ENCODE data around the gene CTNNA2. TPM values are rescaled to one million over a fixed set of nuclear protein-coding genes. Genes with fewer than 3 reads are reported as not detected.

Gene CTNNA2
- total RNA-seq, 1 experiment from 2014 or later = 2.6 TPM

DNA sequence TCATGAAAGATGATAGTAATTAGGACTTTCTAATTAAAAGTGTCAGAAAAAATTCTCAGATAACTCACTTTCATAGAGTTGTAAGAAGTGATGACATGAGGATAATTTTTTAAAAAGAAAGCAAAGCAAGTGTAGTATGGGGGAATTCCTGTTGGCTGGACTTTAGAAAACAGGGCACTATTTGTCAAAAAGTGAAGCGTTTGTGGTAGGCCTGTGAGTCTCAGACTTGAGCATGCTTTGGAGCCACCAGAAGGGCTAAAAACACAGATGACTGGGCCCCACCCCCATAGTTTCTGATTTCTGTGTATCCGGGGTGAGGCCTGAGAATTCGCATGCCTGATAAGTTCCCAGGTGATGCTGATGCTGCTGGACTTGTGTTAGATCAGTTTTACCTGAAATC lies 1014.3 kb downstream of the CTNNA2 start:
- H3K27me3 ChIP-seq (ENCODE audit: control insufficient read depth, insufficient read depth, low read length) = no peaks in the 10 kb centered on the region
- no peak overlapping the region for H3K4me3 ChIP-seq (ENCODE audit: insufficient read depth, low read depth, low read length)
- no peak for DNase-seq
- H3K36me3 ChIP-seq (replicated peaks; ENCODE audit: control insufficient read depth, insufficient read depth, low read length) = no peaks in the 10 kb centered on the region

DNA sequence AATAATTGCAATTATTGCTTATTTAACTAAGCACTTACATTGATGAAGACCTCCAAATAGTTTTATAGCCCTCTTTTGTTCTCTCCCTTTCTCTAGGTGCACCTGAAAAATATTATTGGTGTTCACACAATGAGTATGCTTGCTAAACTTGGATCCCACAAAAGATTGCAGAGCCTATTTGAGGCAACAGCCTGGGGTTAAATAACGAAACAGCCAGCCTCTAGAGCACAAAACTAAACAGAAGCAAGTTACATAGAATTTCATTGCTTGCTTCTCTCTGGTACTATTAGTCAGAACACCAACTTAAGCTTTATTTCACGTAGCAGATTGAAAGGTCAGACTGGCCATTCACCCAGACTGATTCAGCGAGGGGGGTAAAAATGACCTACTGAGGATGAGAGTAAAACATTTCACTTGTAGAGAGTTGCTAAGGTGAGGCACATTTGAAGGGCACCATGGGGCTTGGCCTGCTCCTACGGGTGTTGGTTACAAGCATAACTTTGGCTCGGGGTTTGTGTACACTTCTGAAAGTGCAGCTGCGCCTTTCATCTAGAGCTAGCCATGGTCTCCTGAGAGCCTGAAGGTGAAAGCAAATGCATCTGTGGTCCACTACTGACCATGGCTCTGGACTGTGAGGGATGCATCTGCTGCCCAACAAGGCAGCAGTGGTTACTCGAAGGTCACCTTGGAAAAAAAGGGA lies 1016.8 kb downstream of the CTNNA2 start:
- no peak for DNase-seq
- H3K36me3 ChIP-seq (replicated peaks; ENCODE audit: control insufficient read depth, insufficient read depth, low read length) = no peaks in the 10 kb centered on the region

DNA sequence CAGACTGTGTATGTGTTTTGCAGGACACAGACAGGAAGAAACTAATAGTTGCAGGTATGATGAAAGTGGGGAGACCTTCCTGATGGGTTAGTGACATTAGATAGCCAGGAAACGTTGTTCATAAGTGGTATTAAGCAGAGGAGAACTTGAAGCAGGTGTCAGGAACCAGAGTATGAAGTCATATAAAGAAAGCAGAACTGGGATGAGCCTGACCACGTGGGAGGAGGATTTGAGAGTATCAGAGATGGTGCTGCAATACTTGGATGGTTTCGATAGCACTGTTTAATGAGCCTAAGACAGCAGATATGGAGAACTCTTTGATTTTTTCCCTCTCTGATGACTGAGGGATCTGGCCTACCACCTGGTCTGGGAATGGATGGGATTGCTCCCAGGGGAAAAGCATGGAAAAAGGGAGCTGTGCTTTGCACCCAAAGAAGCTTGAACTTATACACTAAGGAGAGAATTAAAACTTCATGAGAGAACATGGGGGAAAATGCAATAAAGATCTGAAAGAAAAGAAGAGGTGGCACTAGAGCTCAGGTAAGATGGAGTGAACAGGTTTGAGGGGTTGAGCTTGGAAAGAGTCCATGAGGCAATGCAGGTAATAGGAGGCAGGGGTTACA lies 1017.7 kb downstream of the CTNNA2 start:
- DNase-seq = no peak
- no peaks in the 10 kb centered on the region for H3K36me3 ChIP-seq (replicated peaks; ENCODE audit: control insufficient read depth, insufficient read depth, low read length)
- H3K4me3 ChIP-seq (ENCODE audit: insufficient read depth, low read depth, low read length) = no peak overlapping the region
- no peaks in the 10 kb centered on the region for H3K27me3 ChIP-seq (ENCODE audit: control insufficient read depth, insufficient read depth, low read length)

More for the DNA sequence above, 1016.8 kb downstream of the CTNNA2 start:
- no peak overlapping the region for H3K4me3 ChIP-seq (ENCODE audit: insufficient read depth, low read depth, low read length)
- H3K27me3 ChIP-seq (ENCODE audit: control insufficient read depth, insufficient read depth, low read length) = no peaks in the 10 kb centered on the region

DNA sequence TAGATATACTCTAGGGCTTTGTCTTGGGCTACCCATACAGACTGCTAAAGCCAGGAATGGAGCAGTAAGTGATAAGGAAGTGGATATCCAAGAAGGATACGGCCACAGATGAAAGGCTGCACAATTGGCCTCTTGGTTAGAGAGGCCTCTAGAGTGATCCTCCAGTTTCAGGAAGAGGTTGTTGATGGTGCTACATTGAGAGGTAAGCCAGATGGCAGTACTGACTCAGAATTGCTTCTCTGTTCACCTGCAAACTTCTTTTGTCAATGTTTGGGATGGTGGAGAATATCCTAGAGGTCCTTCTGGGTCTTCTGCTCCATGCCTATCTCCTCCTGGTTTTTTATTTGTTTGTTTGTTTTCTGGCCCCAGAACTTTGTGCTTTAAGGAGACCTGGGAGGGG lies 1018.5 kb downstream of the CTNNA2 start:
- H3K27me3 ChIP-seq (ENCODE audit: control insufficient read depth, insufficient read depth, low read length) = no peaks in the 10 kb centered on the region
- H3K36me3 ChIP-seq (replicated peaks; ENCODE audit: control insufficient read depth, insufficient read depth, low read length) = no peaks in the 10 kb centered on the region
- H3K4me3 ChIP-seq (ENCODE audit: insufficient read depth, low read depth, low read length) = no peak overlapping the region
- DNase-seq = no peak

DNA sequence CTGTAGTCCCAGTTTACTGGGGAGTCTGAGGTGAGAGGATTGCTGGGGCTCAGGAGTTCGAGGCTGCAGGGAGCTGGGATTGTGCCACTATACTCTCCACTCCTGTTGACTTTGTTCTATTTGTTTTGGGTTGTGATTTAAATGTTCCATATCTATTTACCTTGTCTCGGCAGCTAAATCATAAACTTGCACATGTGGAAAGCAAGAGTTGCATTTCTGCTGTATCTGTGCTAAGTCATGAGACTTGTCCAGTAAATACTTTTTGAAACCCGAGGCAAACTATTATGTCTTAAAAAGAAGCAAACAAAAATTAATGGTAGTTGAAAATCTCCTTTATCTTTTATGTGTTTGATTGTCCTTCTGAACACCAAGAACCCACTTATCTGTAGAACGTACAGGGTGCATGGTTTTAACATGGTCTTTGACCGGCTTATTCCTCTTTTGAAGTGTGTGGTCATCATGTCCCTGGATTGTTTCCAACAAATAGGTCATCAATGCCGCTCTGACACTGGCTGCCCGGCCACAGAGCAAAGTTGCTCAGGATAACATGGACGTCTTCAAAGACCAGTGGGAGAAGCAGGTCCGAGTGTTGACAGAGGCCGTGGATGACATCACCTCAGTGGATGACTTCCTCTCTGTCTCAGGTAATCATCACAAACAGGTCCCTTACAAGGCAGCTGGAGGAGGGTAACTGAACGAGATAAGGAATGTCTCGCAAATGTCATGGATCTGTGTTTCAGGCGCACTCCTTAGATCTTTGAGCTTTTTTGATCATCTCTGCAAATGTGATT lies 1032.8 kb downstream of the CTNNA2 start:
- Histone ChIP-seq H3K36me3 (replicated peaks; ENCODE audit: control insufficient read depth, insufficient read depth, low read length) (no peaks in the 10 kb centered on the region), H3K4me3 (ENCODE audit: insufficient read depth, low read depth, low read length) (no peak overlapping the region), H3K27me3 (ENCODE audit: control insufficient read depth, insufficient read depth, low read length) (no peaks in the 10 kb centered on the region)
- no peak for DNase-seq

DNA sequence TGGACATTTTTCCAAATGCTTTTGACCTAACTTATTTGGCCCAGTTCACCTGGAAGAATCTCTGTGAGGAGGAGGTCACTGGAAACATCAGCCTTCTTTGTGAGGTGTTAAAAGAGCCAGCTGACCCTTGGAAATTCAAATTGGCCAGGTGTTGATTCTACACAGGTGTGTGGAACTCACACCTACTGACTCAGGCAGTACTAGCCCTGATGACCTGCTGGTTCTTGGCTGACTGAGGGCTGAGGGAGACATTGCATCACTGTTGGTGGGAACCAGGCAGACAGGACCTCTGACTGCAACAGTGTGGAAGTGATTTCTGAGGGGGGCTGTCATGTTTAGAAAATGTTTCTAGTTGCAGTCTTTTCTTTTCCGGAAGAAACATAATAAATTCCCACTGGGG lies 1033.9 kb downstream of the CTNNA2 start:
- no peaks in the 10 kb centered on the region for H3K36me3 ChIP-seq (replicated peaks; ENCODE audit: control insufficient read depth, insufficient read depth, low read length)
- no peak overlapping the region for H3K4me3 ChIP-seq (ENCODE audit: insufficient read depth, low read depth, low read length)
- peak; percentile 3 for DNase-seq
- no peaks in the 10 kb centered on the region for H3K27me3 ChIP-seq (ENCODE audit: control insufficient read depth, insufficient read depth, low read length)

DNA sequence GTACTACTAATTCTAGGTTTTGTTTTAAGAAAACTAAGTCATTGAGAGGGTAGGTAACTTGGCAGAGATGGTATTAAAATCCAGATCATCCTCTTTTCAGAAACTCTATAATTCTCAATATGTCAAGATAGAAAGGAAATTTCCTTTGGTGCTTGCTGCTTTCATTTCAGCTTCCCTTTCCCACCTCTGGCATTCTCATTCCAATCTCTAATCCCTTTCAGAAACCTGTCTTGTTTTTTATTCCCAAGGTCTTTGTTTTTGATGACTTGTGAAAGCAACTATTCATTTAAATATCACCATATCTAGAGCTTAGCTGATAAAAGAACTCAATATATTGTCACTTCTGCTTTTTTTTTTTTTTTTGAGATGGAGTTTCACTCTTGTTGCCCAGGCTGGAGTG lies 1034.5 kb downstream of the CTNNA2 start:
- no peaks in the 10 kb centered on the region for H3K36me3 ChIP-seq (replicated peaks; ENCODE audit: control insufficient read depth, insufficient read depth, low read length)
- no peak for DNase-seq

DNA sequence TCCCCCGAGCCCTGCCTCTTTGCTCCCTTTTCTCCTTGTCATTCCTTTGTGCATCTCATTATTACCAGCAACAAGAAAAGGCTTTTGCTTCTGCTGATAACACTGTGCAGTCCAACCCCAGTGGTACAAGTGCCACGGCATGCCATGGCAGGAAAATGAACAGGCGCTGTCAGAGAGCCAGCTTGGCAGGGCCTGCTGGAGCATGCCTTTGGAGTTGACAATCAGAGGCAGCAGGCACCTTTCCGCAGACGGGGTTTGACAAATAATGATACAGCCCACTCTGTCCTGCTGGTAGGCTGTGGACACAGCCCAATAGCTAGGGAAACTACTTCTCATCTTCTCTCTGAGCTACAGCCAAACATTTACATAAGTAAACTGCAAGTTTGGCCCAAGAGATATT lies 1035.6 kb downstream of the CTNNA2 start:
- DNase-seq = no peak
- Histone ChIP-seq H3K27me3 (ENCODE audit: control insufficient read depth, insufficient read depth, low read length) (no peaks in the 10 kb centered on the region), H3K36me3 (replicated peaks; ENCODE audit: control insufficient read depth, insufficient read depth, low read length) (no peaks in the 10 kb centered on the region), H3K4me3 (ENCODE audit: insufficient read depth, low read depth, low read length) (no peak overlapping the region)

More for the DNA sequence above, 1034.5 kb downstream of the CTNNA2 start:
- H3K4me3 ChIP-seq (ENCODE audit: insufficient read depth, low read depth, low read length) = no peak overlapping the region
- no peaks in the 10 kb centered on the region for H3K27me3 ChIP-seq (ENCODE audit: control insufficient read depth, insufficient read depth, low read length)

DNA sequence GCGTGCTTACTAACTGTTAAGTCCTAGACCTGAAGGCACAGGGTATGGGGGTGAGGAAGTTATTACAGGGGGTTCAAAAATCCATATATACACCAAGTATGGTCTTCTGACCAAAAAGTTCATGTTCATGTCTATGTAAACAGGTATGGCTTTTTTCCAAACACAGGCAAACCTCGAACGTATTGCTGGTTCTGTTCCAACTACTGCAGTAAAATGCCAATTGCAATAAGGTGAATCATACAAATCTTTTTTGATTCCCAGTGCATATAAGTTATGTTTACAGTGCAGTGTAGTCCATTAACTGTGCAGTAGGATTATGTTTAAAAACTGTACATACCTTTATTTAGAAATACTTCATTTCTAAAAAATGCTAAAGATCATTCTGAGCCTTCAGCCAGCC lies 1037.0 kb downstream of the CTNNA2 start:
- Histone ChIP-seq H3K4me3 (ENCODE audit: insufficient read depth, low read depth, low read length) (no peak overlapping the region), H3K27me3 (ENCODE audit: control insufficient read depth, insufficient read depth, low read length) (no peaks in the 10 kb centered on the region), H3K36me3 (replicated peaks; ENCODE audit: control insufficient read depth, insufficient read depth, low read length) (no peaks in the 10 kb centered on the region)
- DNase-seq = no peak

DNA sequence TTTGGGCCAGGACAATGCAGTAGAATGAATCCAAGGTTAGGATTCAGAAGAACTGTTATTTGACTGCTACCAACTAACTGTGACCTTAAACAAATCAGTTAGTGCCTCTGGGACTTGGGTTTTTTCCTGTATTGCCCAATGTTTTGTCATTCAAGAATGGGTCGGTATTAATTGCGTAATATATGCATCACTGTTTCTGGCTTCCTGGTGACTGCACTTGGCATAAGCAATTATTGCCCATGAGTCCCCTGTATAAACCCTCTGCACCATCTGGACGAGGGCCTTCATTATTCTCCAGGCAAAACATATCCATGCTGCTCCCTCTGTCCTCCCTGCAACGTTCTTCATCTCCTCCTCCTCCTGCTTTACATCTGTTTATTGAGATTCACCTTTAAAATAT lies 1047.5 kb downstream of the CTNNA2 start:
- Histone ChIP-seq H3K4me3 (ENCODE audit: insufficient read depth, low read depth, low read length) (no peak overlapping the region), H3K27me3 (ENCODE audit: control insufficient read depth, insufficient read depth, low read length) (no peaks in the 10 kb centered on the region), H3K36me3 (replicated peaks; ENCODE audit: control insufficient read depth, insufficient read depth, low read length) (no peaks in the 10 kb centered on the region)
- no peak for DNase-seq

DNA sequence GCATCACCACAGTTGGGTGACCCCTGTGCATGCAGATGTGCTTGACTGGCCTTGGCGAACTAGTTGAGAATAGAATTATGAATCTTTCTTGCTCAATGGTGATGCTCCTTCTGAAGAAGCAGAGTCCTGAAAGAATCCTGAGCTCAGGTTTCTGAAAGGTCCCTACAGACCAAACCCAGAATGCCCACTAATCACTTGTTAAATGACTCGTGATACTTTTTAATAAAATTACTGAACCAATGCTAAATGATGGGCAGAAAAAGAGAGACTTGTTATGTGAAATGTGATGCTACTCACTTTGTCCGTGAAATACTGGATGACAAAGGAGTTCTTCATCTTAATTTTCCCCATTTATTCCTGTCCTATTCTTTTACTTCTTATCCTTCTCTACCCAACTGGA lies 1055.2 kb downstream of the CTNNA2 start:
- Histone ChIP-seq H3K36me3 (replicated peaks; ENCODE audit: control insufficient read depth, insufficient read depth, low read length) (no peaks in the 10 kb centered on the region), H3K4me3 (ENCODE audit: insufficient read depth, low read depth, low read length) (no peak overlapping the region), H3K27me3 (ENCODE audit: control insufficient read depth, insufficient read depth, low read length) (no peaks in the 10 kb centered on the region)
- no peak for DNase-seq

DNA sequence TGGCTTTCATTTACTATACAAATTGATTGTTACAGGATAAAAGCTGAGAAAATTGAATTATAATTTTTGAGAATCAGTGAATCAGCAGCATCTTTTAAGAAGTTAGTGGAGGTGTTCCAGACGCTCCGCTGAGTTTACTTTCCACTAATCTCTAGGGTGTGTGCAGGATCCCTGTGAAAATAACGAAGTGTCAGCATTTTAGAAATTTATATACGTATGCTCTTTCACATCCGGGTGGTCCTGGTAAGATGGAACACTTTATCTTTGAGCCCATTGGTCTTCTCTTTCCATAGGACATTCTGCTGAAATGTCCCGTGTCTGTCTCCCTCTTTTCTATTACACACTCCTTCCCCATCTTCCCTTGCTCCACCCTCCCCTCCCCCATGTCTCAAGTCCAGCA lies 1060.3 kb downstream of the CTNNA2 start:
- DNase-seq = no peak
- no peak overlapping the region for H3K4me3 ChIP-seq (ENCODE audit: insufficient read depth, low read depth, low read length)
- no peaks in the 10 kb centered on the region for H3K36me3 ChIP-seq (replicated peaks; ENCODE audit: control insufficient read depth, insufficient read depth, low read length)
- H3K27me3 ChIP-seq (ENCODE audit: control insufficient read depth, insufficient read depth, low read length) = no peaks in the 10 kb centered on the region

DNA sequence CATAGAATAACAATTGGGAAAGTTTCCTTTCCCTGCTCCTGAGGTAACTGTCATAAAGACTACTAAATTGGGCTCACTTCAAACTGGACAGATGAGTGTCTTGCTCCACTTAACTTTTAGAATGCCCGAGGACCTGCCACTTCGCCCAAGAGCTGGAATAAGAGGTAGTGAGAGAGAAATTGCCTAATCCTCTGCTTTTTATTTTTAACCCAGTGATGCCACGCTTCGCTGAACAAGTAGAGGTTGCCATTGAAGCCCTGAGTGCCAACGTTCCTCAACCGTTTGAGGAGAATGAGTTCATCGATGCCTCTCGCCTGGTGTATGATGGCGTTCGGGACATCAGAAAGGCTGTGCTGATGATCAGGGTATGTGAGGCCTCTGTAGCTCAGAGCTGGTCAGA lies 1061.1 kb downstream of the CTNNA2 start:
- DNase-seq = no peak
- Histone ChIP-seq H3K4me3 (ENCODE audit: insufficient read depth, low read depth, low read length) (no peak overlapping the region), H3K36me3 (replicated peaks; ENCODE audit: control insufficient read depth, insufficient read depth, low read length) (no peaks in the 10 kb centered on the region), H3K27me3 (ENCODE audit: control insufficient read depth, insufficient read depth, low read length) (no peaks in the 10 kb centered on the region)

DNA sequence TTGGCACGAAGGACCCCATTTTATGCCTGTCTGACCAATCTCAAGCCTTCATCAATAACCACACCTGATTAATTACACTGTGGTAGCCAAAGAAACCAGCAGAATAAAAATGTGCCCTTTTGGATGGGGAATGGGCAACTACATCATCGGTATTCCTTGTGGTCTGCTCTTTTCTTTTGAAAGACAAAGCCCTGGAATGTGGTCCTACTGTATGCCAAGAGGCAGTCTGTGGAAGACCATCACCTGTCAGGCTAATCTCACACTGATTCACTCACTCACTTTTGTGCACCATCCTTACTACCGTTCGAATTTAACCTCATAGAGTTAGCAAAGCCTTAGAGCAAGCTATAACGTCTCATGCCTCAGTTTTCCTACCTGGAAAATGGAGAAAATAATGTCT lies 1066.9 kb downstream of the CTNNA2 start:
- peak; percentile 7 for DNase-seq

DNA sequence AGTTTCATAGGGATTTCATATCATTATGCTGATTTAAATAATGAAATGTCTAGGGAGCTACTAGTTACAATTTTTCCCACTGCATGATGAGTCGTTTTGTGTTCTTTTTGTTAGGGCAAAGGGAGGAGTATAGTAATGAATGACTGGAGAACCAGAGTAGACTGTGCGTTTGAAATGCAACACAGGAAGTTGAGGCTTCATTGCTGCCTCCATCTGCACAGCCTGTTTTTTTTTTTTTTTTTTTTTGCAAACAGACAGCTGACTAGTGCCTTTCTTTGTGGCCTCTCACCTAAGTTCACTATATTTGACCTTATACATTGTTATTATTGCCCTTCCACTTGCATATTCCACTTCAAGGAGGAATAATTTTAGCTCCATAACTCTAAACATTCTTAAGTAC lies 1078.4 kb downstream of the CTNNA2 start:
- Histone ChIP-seq H3K27me3 (ENCODE audit: control insufficient read depth, insufficient read depth, low read length) (no peaks in the 10 kb centered on the region), H3K4me3 (ENCODE audit: insufficient read depth, low read depth, low read length) (no peak overlapping the region), H3K36me3 (replicated peaks; ENCODE audit: control insufficient read depth, insufficient read depth, low read length) (no peaks in the 10 kb centered on the region)
- DNase-seq = no peak

More for the DNA sequence above, 1066.9 kb downstream of the CTNNA2 start:
- H3K36me3 ChIP-seq (replicated peaks; ENCODE audit: control insufficient read depth, insufficient read depth, low read length) = no peaks in the 10 kb centered on the region
- H3K4me3 ChIP-seq (ENCODE audit: insufficient read depth, low read depth, low read length) = no peak overlapping the region
- no peaks in the 10 kb centered on the region for H3K27me3 ChIP-seq (ENCODE audit: control insufficient read depth, insufficient read depth, low read length)
